Hindlimb muscle (tissue), 1 donor: Measurements from ENCODE around the gene TPRKB. TPM values are rescaled to one million over a fixed set of nuclear protein-coding genes. Genes with fewer than 3 reads are reported as not detected.
"Not testable (repeated sequence)": the region's sequence is repeated elsewhere in the genome, so short reads cannot be mapped to it uniquely, and the experiment has no call there.

Experiments used
- DNase-seq: peaks from one replicate; pipeline ENCODE4 v3.0.0-alpha.2; 2013
- polyA plus RNA-seq: library from polyadenylated mRNA; unstranded; fragments of 120-200 nt; gene quantifications from one replicate; pipeline ENCODE4 v1.2.1, GENCODE V29; 2013; ENCODE audit not compliant: insufficient read length

The TPRKB gene
- 37.3 TPM for polyA plus RNA-seq

DNA sequence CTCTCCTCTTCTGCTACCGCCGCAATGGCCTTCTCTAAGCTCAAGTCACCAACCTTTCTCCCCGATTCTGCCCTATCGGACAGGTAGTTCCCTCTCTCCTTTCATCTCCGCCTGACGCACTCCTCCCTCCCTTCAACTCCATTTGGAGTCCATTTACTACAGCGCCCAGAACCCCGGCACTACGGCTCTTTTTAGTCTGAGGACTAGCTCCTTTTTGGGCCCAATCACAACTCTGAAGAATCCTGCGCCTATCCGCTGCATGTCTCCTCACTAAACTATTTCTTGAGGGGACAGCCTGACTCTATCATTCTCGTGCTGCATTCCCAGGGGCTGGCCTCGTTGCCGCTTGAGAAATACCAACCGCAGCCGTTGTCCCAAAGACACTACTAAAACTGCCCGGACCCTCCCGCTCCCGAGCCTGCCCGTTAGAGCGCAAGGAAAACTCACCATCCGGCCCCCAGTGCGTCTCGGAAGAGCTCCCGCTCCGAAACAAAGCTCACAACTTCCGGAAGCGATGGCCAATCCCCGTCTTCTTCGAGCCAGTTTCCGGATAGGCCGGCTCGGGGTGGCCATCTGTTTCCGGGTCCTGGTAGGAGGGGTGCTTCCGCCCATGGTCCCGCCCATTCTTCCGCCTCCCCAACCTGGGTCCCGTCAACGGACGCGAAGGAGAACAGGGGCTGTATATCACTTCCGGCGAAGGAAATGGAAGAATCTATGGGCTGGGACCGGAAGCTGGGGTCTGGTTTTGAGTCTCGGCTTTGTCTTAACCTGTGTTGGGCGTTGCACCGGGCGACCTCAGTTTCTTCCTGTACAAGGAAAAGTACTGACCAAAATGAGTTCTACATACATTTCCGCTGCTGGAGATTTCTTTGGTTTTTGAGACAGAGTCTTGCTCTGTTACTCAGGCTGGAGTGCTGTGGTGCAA is at the start of gene TPRKB:
Gene TPRKB (minus strand): TSS at position 491 of the 925 bp plus-strand sequence. CDS start 2,776 bp downstream, outside the sequence.
- peak; percentile 96 for DNase-seq

DNA sequence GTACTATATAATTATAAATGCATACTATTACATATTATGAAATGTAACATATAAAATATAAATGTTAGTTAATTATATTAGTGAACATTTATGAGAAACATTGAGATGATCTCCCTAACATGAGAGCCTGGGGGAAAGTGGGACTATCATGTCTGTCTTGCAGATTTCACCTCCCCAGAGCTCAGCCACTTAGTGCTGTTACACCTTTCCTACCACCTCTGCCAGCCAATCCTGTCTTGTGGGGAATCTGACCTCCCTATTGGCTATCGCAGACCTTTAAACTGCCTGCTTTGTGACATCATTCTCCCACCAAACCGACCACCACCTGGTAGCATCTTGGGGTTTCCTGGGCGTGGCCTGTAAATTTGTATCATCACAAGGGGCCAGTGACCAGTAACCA is 46.7 kb upstream of the TPRKB start, which contains the start of gene C2orf78:
Gene C2orf78 (plus strand): TSS at position 301 of the 400 bp plus-strand sequence. CDS start 127 bp downstream, outside the sequence.
- DNase-seq = not testable (repeated sequence)

GRCh38 chr2:73783402-73783801 is 46.3 kb upstream of the TPRKB start:
- not testable (repeated sequence) for DNase-seq

GRCh38 chr2:73780237-73780582 is 43.1 kb upstream of the TPRKB start:
- DNase-seq = no peak

- peak; percentile 93 for DNase-seq
These were observed 42.5 kb upstream of the TPRKB start, which contains the start of gene DUSP11 for GRCh38 chr2:73779467-73780236. Gene DUSP11, minus strand, starts transcription at chr2:73780103. Its CDS starts 129 bp downstream, at chr2:73779974.

- not testable (repeated sequence) for DNase-seq
These were observed 41.8 kb upstream of the TPRKB start for GRCh38 chr2:73778867-73779466.

GRCh38 chr2:73776869-73777519 is 39.8 kb upstream of the TPRKB start:
- no peak for DNase-seq

- no peak for DNase-seq
These were observed 39.2 kb upstream of the TPRKB start for GRCh38 chr2:73776381-73776780.

- no peak for DNase-seq
These were observed 35.7 kb upstream of the TPRKB start for GRCh38 chr2:73772819-73773218.

- no peak for DNase-seq
These were observed 33.6 kb upstream of the TPRKB start for GRCh38 chr2:73770725-73771124.

GRCh38 chr2:73766994-73767393 is 29.8 kb upstream of the TPRKB start:
- DNase-seq = no peak

DNA sequence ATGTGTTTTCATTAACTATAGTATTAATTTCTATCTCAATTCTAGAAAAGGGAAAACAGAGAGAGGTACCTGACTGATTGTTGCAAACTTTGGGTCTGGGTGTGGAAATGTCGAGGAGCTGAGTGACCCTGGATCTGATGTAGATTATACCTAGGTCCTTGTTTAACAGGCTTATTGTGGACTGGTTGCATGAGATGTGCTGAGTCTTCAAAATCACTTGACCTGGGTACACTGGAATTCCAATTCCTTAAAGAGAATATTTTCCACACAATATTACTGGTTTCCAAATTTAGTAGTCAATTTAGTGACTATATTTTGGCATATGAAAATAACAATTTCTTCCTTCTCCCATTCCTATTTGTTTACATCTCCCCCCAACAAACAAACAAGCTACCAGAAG is 29.2 kb upstream of the TPRKB start:
- DNase-seq = no peak

- no peak for DNase-seq
These were observed 27.8 kb upstream of the TPRKB start for GRCh38 chr2:73764945-73765344.

DNA sequence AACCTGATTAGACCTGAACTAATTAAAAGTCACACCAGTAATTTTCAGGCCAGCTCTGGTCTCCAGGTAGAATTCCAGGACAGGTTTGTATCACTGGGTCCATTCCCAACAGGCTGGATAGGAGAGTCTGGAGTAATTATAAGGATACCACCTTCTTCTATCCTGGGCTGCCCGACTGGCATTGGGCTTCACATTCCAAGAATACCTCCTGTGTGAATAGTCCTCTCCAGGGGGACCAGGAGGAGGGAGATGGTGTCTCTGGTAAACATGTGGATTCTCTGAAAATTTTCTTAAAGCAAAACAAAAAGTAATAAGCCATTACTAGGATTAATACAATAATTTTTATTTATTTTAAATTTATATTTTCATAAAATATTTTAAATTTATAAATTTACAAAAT is 25.4 kb upstream of the TPRKB start:
- DNase-seq = no peak

GRCh38 chr2:73759904-73760303 is 22.8 kb upstream of the TPRKB start:
- DNase-seq = no peak

GRCh38 chr2:73759285-73759764 is 22.2 kb upstream of the TPRKB start:
- DNase-seq = no peak

DNA sequence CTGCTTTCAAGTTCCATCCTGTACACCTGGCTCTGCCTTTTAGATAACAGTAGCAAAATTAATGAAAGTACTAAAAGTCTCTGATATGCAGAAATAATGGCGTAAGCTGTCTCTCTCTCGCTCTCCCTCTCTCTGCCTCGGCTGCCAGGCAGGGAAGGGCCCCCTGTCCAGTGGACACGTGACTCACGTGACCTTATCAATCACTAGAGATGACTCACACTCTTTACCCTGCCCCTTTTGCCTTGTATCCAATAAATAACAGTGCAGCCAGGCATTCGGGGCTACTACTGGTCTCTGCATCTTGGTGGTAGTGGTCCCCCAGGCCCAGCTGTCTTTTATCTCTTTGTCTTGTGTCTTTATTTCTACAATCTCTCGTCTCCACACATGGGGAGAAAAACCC is 17.2 kb upstream of the TPRKB start:
- DNase-seq = not testable (repeated sequence)

DNA sequence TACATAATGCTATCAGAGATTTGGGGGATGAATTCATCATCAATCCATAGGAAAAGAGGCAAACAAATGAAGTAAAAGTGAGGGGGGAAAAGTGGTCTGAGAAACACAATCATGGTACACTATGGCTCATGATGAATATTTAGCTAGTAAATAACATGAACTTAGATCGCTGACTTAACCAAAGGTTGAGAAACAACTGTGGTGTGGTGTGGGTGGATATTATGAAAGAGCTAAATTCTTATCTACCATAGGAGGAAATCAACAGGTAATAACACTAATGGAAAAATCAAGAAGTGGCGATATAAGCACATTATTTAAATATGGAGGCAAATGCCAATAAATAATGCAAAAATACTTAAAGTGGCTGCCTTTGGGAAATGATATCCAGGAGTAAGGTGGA is 12.2 kb upstream of the TPRKB start:
- DNase-seq = no peak

DNA sequence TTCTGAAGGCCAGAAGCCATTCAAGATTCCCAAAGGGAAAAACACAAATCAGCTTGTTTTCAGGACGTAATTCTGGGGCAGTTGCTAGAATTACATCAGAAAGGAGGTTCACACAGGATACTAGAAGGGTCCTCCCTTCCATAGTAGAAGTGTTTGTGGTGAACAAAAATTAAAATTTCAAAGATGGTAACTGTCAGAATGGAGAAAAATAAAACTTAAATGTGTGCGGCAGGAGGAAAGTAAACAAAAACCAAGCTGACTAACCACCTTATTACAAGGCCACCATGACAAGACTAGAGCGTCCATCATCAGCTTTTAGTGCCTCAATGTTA is 9.7 kb upstream of the TPRKB start:
- DNase-seq = no peak

DNA sequence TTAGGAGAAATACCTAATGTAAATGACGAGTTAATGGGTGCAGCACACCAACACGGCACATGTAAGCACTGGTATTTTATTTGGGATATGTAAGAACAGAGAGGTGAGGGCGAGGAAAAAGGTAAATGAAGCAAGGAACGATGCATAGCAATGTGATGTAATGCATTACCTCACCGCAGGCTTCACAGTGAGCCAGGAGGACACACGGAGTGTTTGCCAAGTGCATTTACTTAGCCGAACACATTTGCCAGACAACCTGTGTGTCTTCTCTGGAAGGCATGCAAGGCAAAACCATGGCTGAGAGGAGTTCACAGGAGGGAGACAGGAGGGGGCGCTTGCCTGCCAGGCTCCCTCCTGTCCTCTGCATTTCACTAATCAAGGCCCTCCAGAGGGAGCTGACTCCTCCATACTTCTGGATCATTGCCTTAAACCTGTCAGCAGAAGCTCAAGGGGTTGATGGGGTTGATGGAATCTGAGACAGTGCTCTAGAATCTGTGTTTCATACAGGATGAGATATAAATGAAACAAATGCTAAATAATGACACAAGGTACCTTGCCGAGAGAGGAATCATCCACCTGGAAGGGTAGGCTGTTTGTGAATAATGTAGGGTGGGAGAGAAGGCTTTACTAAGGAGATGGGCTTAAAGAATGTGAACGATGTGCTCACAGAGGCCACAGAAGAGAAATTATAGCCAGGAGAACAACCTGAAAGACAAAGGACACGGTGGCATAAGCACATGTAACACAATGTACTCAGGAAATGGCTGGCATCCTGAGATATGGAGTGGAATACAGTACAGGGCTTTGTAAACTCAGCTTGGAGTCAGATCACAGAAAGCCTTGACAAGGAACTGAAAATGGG is 9.1 kb upstream of the TPRKB start:
- DNase-seq = no peak

DNA sequence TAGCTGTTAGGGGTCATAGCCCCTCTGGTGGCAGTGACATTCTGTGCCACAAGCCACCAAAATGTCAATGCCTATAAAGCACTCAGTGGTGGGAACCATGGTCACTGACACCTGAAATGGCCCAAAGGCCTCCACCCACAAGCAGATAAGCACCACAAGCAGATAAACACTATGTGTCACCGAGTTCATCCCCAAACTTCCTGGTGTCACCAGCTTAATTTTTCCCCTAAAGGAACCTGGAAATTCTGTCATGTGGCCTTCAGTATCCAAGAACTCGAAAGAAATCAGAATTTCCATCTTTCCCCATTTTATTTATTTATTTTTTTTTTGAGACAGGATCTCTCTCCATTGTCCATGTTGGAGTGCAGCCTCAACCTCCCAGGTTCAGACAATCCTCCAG is 3.6 kb upstream of the TPRKB start:
- no peak for DNase-seq
